VCaP (cell line): ENCODE measurements around the gene SMURF1.
"Not testable (repeated sequence)": the region's sequence is repeated elsewhere in the genome, so short reads cannot be mapped to it uniquely, and the experiment has no call there.

ENCODE experiments used
- H3K27ac ChIP-seq: fragments of 450-650 bp; 2 replicates; pipeline ENCODE4 v1.5.1; 2017
- CTCF ChIP-seq: fragments of 450-650 bp; conservative IDR thresholded peaks from 2 replicates; pipeline ENCODE4 v1.5.1; 2017; ENCODE audit warnings: mild to moderate bottlenecking, moderate library complexity

SMURF1 gene

GRCh38 chr7:99102809-99103690 is 40.9 kb downstream of the SMURF1 start:
- TF ChIP-seq CTCF, result no peak
- no peak overlapping the region for H3K27ac ChIP-seq

GRCh38 chr7:99102361-99102760 is 41.5 kb downstream of the SMURF1 start:
- H3K27ac ChIP-seq, result no peak overlapping the region
- TF ChIP-seq CTCF, result no peak

- not testable (repeated sequence) for H3K27ac ChIP-seq
These were observed 42.4 kb downstream of the SMURF1 start for GRCh38 chr7:99101516-99101915.

- TF ChIP-seq CTCF, result no peak
- H3K27ac ChIP-seq, result no peak overlapping the region
These were observed 44.3 kb downstream of the SMURF1 start for GRCh38 chr7:99099499-99100077.

GRCh38 chr7:99098824-99099498 is 44.9 kb downstream of the SMURF1 start:
- no peak for TF ChIP-seq CTCF
- no peak overlapping the region for H3K27ac ChIP-seq

- H3K27ac ChIP-seq, result no peak overlapping the region
- no peak for TF ChIP-seq CTCF
These were observed 45.6 kb downstream of the SMURF1 start for GRCh38 chr7:99098286-99098823.

- no peak overlapping the region for H3K27ac ChIP-seq
These were observed 46.2 kb downstream of the SMURF1 start for GRCh38 chr7:99097730-99098129.

More at GRCh38 chr7:99097730-99098129, 46.2 kb downstream of the SMURF1 start:
- no peak for TF ChIP-seq CTCF
